ENCODE data around the gene ACTR6.

DNA sequence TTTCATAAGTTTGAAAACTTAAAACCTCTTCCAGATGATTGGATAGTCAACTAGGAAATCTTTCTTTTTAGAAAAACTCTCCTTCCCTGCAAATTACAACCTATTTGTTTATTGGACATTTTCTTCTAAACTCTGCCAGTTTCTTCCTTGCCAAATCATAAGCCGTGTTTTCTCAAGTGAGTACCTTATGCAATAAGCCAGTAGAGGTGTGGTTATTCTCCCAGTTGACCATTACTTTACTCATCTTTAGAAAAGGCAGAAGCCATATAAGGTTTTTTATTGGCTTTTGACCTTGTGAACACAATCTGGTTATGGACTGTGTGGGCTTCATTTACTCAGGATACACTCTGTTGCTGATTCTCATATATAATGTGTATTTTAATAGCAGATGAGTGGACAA lies 14.6 kb downstream of the ACTR6 start:
- TF ChIP-seq, protein P1, sequence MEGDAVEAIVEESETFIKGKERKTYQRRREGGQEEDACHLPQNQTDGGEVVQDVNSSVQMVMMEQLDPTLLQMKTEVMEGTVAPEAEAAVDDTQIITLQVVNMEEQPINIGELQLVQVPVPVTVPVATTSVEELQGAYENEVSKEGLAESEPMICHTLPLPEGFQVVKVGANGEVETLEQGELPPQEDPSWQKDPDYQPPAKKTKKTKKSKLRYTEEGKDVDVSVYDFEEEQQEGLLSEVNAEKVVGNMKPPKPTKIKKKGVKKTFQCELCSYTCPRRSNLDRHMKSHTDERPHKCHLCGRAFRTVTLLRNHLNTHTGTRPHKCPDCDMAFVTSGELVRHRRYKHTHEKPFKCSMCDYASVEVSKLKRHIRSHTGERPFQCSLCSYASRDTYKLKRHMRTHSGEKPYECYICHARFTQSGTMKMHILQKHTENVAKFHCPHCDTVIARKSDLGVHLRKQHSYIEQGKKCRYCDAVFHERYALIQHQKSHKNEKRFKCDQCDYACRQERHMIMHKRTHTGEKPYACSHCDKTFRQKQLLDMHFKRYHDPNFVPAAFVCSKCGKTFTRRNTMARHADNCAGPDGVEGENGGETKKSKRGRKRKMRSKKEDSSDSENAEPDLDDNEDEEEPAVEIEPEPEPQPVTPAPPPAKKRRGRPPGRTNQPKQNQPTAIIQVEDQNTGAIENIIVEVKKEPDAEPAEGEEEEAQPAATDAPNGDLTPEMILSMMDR (IDR thresholded peaks at IDR 0.05): no peak
- TF ChIP-seq POLR2A (IDR thresholded peaks at IDR 0.05): no peak
